PFSK-1 (cell line): ENCODE data around the gene USP33.

Experiments used
- POLR2AphosphoS5 ChIP-seq: IDR thresholded peaks from 2 replicates; pipeline ENCODE4 v1.6.1; 2012; ENCODE audit warnings: low read depth, mild to moderate bottlenecking, control low read depth, low read length, moderate library complexity
- SIN3A ChIP-seq: IDR thresholded peaks from 2 replicates; pipeline ENCODE4 v1.6.1; 2012; ENCODE audit warnings: mild to moderate bottlenecking, low read length, moderate library complexity, borderline replicate concordance; ENCODE audit not compliant: insufficient read depth
- TAF1 ChIP-seq: IDR thresholded peaks from 2 replicates; pipeline ENCODE4 v1.6.1; 2012; ENCODE audit warnings: low read length, control low read depth, borderline replicate concordance; ENCODE audit not compliant: insufficient read depth

DNA sequence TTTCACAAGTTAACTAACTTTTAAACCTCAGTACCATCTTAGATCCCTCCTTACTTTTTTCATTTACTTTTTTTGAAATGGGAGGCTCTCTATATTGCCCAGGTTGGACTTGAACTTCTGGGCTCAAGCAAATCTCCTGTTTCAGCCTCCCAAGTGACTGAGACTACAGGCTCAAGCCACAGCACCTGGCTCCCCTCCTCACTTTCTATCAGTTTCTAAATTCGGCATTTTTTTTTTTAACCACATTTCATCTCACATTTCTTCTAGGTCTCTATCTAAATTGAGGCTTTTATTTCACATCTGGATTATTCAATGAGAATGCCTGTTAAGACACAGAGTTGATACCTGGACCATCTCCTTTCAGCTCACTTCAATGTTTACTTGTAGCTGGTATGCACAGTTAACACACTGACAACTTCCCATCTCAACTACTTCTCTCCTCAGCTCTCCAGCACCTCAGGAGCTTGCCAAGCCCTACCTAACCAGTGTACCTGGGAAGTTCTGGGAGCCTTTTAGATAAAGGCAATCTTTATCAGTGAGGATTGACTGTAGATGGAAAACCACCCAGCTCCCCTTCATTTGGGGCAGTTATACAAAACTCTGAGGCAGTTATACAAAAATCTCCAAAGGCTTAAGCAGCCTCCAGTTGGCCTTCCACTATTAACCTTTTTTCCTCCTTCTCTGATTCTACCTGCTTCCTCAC, 3.4 kb downstream of the USP33 start:
- no peak for TF ChIP-seq TAF1
- no peak for TF ChIP-seq SIN3A
- TF ChIP-seq POLR2AphosphoS5 = no peak
